Measurements from ENCODE around the gene HJV. TPM values are rescaled to one million over a fixed set of nuclear protein-coding genes. Genes with fewer than 3 reads are reported as not detected.

The HJV gene
- total RNA-seq, 6 experiments from 2014 or later = 53.0 to 215 (median 109) TPM

- no peaks in the 10 kb centered on the region for H3K27me3 ChIP-seq
- no peaks in the 10 kb centered on the region for H3K36me3 ChIP-seq
- 22% methylated on average over 13 of the region's 15 CpGs for WGBS (ENCODE audit: insufficient coverage, low coverage, low lambda C conversion rate, missing lambda C conversion rate)
- H3K9me3 ChIP-seq = no peaks in the 10 kb centered on the region
- intact Hi-C loops (cut with DNase I) = no loop called here
- no peak overlapping the region for H3K4me3 ChIP-seq
- no peak for TF ChIP-seq POLR2A (IDR thresholded peaks at IDR 0.05)
- no peak for TF ChIP-seq CTCF (IDR thresholded peaks at IDR 0.05)
- peaks cover 0 to 55% (median 14%) of the 10 kb centered on the region in 4 donors for H3K4me1 ChIP-seq
- ATAC-seq (peak; percentile 53 to 77 (median 66)), DNase-seq (peak in 2 of 3 donors; percentile 46 to 67)
- H3K27ac ChIP-seq = peak overlapping the region; percentile 57 to 66 (median 59)
Measured at GRCh38 chr1:145985502-145986439, 35.8 kb downstream of the HJV start.

- ATAC-seq (no peak), DNase-seq (no peak)
- 52% methylated on average over 2 of the region's 2 CpGs for WGBS (ENCODE audit: insufficient coverage, low coverage, low lambda C conversion rate, missing lambda C conversion rate)
- no peaks in the 10 kb centered on the region for H3K36me3 ChIP-seq
- peaks cover 0 to 56% (median 17%) of the 10 kb centered on the region in 4 donors for H3K4me1 ChIP-seq
- TF ChIP-seq POLR2A (IDR thresholded peaks at IDR 0.05) (no peak), CTCF (IDR thresholded peaks at IDR 0.05) (no peak)
- no peak overlapping the region for H3K4me3 ChIP-seq
- H3K27ac ChIP-seq = peak overlapping the region; percentile 57 to 66 (median 59)
- intact Hi-C loops (cut with DNase I) = no loop called here
- H3K27me3 ChIP-seq = no peaks in the 10 kb centered on the region
- H3K9me3 ChIP-seq = no peaks in the 10 kb centered on the region
Measured at GRCh38 chr1:145985129-145985501, 36.4 kb downstream of the HJV start.

- Histone ChIP-seq H3K9me3 (no peaks in the 10 kb centered on the region), H3K36me3 (no peaks in the 10 kb centered on the region), H3K4me1 (peaks cover 0 to 57% (median 17%) of the 10 kb centered on the region in 4 donors), H3K27me3 (no peaks in the 10 kb centered on the region), H3K4me3 (no peak overlapping the region), H3K27ac (peak overlapping the region in 1 of 3 donors; percentile 44)
- TF ChIP-seq CTCF (IDR thresholded peaks at IDR 0.05) = no peak
- TF ChIP-seq POLR2A (IDR thresholded peaks at IDR 0.05) = no peak
- intact Hi-C loops (cut with DNase I) = no loop called here
- DNase-seq (no peak), ATAC-seq (no peak)
- WGBS (ENCODE audit: insufficient coverage, low coverage, low lambda C conversion rate, missing lambda C conversion rate) = 87% methylated on average over 7 of the region's 12 CpGs
Measured at GRCh38 chr1:145983960-145984830, 37.3 kb downstream of the HJV start.

GRCh38 chr1:145983206-145983675 is 38.3 kb downstream of the HJV start:
- intact Hi-C loops (cut with DNase I) = no loop called here
- H3K36me3 ChIP-seq = no peaks in the 10 kb centered on the region
- H3K27me3 ChIP-seq = no peaks in the 10 kb centered on the region
- no peak overlapping the region for H3K4me3 ChIP-seq
- no peak for TF ChIP-seq CTCF (IDR thresholded peaks at IDR 0.05)
- TF ChIP-seq POLR2A (IDR thresholded peaks at IDR 0.05) = peak; percentile 30
- peak overlapping the region; percentile 44 to 48 (median 46) for H3K27ac ChIP-seq
- 8% methylated on average over 1 of the region's 1 CpG for WGBS (ENCODE audit: insufficient coverage, low coverage, low lambda C conversion rate, missing lambda C conversion rate)
- DNase-seq (peak in 1 of 3 donors; percentile 69), ATAC-seq (peak; percentile 20 to 62 (median 52))
- peaks cover 0 to 61% (median 19%) of the 10 kb centered on the region in 4 donors for H3K4me1 ChIP-seq
- no peaks in the 10 kb centered on the region for H3K9me3 ChIP-seq
